Gastroesophageal sphincter (tissue), 3 donors: ENCODE results near the gene KRTAP4-6.

Experiments used
- EP300 ChIP-seq: sonication (generic); formaldehyde crosslinking; IDR thresholded peaks from one replicate; pipeline ENCODE4 v1.6.1; 2017; ENCODE audit warnings: antibody characterized with exemption, mild to moderate bottlenecking
- POLR2A ChIP-seq, 2 donors: fragments of 450-650 bp; IDR thresholded peaks; one replicate each; pipeline ENCODE4 v1.6.1; 2017; ENCODE audit warnings: antibody characterized with exemption in 2 of 2, mild to moderate bottlenecking in 2 of 2, moderate library complexity in 1 of 2
- TF ChIP-seq, protein P1 (sequence below), 4 experiments: fragments of 200-600 bp in 2 of 4; fragments of 450-650 bp in 2 of 4; sonication (generic) in 1 of 4; IDR thresholded peaks; one replicate each; pipeline ENCODE4 v1.5.1; 2017 to 2019; ENCODE audit warnings: antibody characterized with exemption in 4 of 4, mild to moderate bottlenecking in 2 of 4, moderate library complexity in 2 of 4

DNA sequence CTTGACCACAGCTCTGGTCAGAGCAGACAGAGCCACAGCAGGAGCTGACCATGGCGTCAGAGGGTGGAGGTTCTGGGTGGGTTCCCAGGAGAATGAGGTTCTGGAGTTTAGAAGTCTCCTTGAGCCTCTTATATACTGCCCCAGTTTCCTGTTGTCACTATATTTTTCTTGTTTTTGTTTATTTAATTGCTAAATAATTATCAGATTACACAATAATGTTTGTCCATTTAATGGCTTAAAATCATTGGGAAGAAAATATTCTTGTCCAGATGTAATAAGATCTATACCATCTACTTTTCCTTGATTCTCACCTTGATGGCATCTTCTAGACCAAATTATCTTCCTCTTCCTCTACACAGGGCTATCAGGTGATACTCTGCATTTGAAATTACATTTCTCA is 27.8 kb upstream of the KRTAP4-6 start, which contains the start of gene KRTAP4-3:
- TF ChIP-seq POLR2A (IDR thresholded peaks at IDR 0.05): no peak
- TF ChIP-seq, protein P1, sequence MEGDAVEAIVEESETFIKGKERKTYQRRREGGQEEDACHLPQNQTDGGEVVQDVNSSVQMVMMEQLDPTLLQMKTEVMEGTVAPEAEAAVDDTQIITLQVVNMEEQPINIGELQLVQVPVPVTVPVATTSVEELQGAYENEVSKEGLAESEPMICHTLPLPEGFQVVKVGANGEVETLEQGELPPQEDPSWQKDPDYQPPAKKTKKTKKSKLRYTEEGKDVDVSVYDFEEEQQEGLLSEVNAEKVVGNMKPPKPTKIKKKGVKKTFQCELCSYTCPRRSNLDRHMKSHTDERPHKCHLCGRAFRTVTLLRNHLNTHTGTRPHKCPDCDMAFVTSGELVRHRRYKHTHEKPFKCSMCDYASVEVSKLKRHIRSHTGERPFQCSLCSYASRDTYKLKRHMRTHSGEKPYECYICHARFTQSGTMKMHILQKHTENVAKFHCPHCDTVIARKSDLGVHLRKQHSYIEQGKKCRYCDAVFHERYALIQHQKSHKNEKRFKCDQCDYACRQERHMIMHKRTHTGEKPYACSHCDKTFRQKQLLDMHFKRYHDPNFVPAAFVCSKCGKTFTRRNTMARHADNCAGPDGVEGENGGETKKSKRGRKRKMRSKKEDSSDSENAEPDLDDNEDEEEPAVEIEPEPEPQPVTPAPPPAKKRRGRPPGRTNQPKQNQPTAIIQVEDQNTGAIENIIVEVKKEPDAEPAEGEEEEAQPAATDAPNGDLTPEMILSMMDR (IDR thresholded peaks at IDR 0.05): no peak
- TF ChIP-seq EP300: no peak
